ENCODE data around the gene PPP1R3F. TPM values are rescaled to one million over a fixed set of nuclear protein-coding genes. Genes with fewer than 3 reads are reported as not detected.

Gene PPP1R3F, protein sequence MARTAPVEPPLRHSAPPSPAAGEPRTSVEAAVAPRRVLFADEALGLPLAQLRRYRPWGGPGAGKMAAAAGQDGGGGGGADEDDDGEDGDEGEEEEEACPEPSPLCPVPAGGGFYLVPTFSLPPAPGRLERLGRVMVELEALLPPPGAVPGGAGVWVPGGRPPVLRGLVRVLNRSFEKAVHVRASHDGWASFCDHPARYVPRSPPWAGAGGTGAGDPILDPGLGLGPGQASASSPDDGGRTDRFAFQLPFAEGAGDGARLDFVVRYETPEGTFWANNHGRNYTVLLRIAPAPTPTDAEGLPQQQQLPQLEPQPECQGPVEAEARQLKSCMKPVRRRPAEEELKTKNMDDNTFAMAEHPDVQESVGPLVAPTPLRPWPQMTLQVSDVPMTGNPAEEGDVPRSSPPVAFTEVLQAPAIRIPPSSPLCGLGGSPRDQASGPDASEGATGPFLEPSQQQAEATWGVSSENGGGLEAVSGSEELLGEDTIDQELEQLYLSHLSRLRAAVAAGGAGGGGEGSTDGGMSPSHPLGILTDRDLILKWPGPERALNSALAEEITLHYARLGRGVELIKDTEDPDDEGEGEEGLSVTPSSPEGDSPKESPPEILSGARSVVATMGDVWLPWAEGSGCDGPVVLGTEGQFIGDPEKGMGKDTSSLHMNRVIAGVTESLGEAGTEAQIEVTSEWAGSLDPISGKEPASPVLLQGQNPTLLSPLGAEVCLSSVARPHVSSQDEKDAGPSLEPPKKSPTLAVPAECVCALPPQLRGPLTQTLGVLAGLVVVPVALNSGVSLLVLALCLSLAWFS
- total RNA-seq (10 to 100 TPM in 1 of 5 donors, 1 to 10 TPM in 4; 1.4 to 20.4 (median 5.7) TPM), polyA plus RNA-seq (1 to 10 TPM; 2.1 to 6.4 (median 4.0) TPM)
- long read RNA-seq, donor 1: 0 reads
- long read RNA-seq, donor 2: 0 reads
- long read RNA-seq, donor 3: 0 reads
- long read RNA-seq, donor 4: 0 reads
- long read RNA-seq, donor 5: 0 reads
- long read RNA-seq, donor 6: 0 reads
- long read RNA-seq, donor 7, partial matches to known transcripts: 0 of 1 reads
- long read RNA-seq, donor 7, other reads (novel, unspliced or antisense): 0 of 1 reads
- long read RNA-seq, donor 8: 0 reads
- long read RNA-seq, donor 9: 0 reads
- long read RNA-seq, donor 10: 0 reads

DNA sequence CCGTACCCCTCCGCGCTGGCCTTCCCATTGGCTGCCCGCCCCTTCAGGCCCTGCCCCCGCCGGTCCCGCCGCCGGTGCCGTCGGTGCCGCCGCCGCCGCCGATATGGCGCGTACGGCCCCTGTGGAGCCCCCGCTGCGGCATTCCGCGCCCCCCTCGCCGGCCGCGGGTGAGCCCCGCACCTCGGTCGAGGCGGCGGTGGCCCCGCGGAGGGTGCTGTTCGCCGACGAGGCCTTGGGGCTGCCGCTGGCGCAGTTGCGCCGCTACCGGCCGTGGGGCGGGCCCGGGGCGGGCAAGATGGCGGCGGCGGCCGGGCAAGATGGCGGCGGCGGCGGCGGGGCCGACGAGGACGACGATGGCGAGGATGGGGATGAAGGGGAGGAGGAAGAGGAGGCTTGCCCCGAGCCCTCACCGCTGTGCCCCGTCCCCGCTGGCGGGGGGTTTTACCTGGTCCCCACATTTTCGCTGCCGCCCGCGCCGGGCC is at the start of gene PPP1R3F:
PPP1R3F (plus strand) TSS at position 27 of the 482 bp plus-strand sequence; CDS start at position 104, 77 bp downstream.
- peak within 1 kb of the TSS; percentile 64 to 71 (median 66) for H3K4me3 ChIP-seq
- DNase-seq: no peak
- peaks cover 5 to 39% (median 32%) of the 10 kb centered on the region in 4 donors for H3K4me1 ChIP-seq
- WGBS, 5 donors: 0 to 73% (median 18%) methylated on average over 38 to 62 of the region's 70 CpGs; no CpG with 5 or more reads in 1 of the 5 donors
- intact Hi-C loops (cut with DNase I; ENCODE audit: low total_unique reads): no loop called here
- peak within 1 kb of the TSS; percentile 90 to 98 (median 92) for H3K27ac ChIP-seq
- no peaks in the 10 kb centered on the region for H3K36me3 ChIP-seq
- H3K9me3 ChIP-seq: no peaks in the 10 kb centered on the region
- TF ChIP-seq EP300 (IDR thresholded peaks at IDR 0.05): no peak
- peak; percentile 27 to 86 (median 72) for TF ChIP-seq POLR2AphosphoS5 (IDR thresholded peaks at IDR 0.05)
- no peaks in the 10 kb centered on the region for H3K27me3 ChIP-seq

DNA sequence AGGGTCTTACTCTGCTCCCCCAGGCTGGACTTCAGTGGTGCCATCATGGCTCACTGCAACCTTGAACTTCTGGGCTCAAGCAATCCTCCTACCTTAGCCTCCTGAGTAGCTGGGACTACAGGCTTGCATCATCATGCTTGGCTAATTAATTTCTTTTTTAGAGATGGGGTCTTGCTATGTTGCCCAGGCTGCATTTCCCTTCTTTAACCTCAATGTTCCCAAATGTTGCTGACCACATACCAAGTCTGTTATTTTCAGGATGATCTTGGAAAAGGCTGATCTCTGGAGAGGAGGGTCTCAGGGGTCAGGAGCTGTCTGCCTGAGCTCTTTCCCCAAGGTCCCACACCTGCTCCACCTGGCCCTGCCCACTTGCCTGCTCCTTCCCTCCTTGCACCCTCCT is 49.5 kb upstream of the PPP1R3F start:
- no peaks in the 10 kb centered on the region for H3K36me3 ChIP-seq
- H3K4me1 ChIP-seq: no peaks in the 10 kb centered on the region
- no peak overlapping the region for H3K4me3 ChIP-seq
- H3K27me3 ChIP-seq: no peaks in the 10 kb centered on the region
- TF ChIP-seq, protein P1, sequence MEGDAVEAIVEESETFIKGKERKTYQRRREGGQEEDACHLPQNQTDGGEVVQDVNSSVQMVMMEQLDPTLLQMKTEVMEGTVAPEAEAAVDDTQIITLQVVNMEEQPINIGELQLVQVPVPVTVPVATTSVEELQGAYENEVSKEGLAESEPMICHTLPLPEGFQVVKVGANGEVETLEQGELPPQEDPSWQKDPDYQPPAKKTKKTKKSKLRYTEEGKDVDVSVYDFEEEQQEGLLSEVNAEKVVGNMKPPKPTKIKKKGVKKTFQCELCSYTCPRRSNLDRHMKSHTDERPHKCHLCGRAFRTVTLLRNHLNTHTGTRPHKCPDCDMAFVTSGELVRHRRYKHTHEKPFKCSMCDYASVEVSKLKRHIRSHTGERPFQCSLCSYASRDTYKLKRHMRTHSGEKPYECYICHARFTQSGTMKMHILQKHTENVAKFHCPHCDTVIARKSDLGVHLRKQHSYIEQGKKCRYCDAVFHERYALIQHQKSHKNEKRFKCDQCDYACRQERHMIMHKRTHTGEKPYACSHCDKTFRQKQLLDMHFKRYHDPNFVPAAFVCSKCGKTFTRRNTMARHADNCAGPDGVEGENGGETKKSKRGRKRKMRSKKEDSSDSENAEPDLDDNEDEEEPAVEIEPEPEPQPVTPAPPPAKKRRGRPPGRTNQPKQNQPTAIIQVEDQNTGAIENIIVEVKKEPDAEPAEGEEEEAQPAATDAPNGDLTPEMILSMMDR (IDR thresholded peaks at IDR 0.05): no peak
- TF ChIP-seq POLR2AphosphoS5 (IDR thresholded peaks at IDR 0.05): no peak
- no peak for TF ChIP-seq EP300 (IDR thresholded peaks at IDR 0.05)
- no peak for TF ChIP-seq POLR2A (IDR thresholded peaks at IDR 0.05)
- no peak overlapping the region for H3K27ac ChIP-seq
- intact Hi-C loops (cut with DNase I; ENCODE audit: low total_unique reads): no loop called here
- H3K9me3 ChIP-seq: no peaks in the 10 kb centered on the region
- DNase-seq: no peak

DNA sequence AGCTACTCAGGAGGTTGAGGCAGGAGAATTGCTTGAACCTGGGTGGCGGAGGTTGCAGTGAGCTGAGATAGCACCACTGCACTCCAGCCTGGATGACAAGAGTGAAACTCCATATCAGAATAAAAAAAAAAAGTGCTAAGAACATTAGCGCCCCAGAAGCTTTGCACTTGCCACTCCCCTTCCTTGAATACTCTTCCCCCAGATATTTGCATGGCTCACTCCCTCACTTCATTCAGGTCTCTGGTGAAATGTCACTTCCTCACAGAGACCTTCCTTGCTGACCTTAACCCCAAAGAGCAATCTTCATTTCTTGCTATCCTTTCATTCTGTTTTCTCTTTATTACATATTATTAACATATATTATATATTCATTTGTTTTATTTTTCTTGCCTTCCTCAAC is 47.7 kb upstream of the PPP1R3F start:
- no peak for DNase-seq
- no peaks in the 10 kb centered on the region for H3K9me3 ChIP-seq
- 46 to 71% (median 61%) methylated on average over 2 of the region's 2 CpGs for WGBS, 5 donors
- intact Hi-C loops (cut with DNase I; ENCODE audit: low total_unique reads): no loop called here
- H3K27ac ChIP-seq: no peak overlapping the region
- H3K36me3 ChIP-seq: no peaks in the 10 kb centered on the region
- no peak overlapping the region for H3K4me3 ChIP-seq
- H3K4me1 ChIP-seq: no peaks in the 10 kb centered on the region
- TF ChIP-seq POLR2AphosphoS5 (IDR thresholded peaks at IDR 0.05): no peak
- H3K27me3 ChIP-seq: peaks cover 0 to 15% (median 0%) of the 10 kb centered on the region in 3 donors

DNA sequence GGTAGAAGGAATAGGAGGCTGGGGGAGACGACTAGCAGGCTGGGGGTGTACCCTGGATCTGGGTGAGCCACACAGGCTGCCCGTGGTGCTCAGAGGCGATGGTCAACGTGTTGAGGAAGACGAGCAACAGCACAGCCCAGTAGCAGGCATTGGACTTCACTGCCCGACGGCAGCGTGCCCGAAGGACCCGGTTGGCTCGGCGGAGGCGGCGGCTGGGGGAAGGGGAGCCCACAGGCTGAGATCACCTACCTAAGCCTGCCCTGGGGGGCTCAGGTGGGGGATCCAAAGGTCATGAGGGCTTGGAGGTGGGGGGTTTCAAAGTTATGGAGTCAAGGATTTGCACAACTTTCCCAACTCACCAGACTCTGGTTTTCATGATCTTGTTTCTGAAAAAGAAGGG is 43.7 kb upstream of the PPP1R3F start:
- TF ChIP-seq POLR2A (IDR thresholded peaks at IDR 0.05): no peak
- TF ChIP-seq EP300 (IDR thresholded peaks at IDR 0.05): no peak
- TF ChIP-seq, protein P1 (IDR thresholded peaks at IDR 0.05): no peak
- no peak for TF ChIP-seq POLR2AphosphoS5 (IDR thresholded peaks at IDR 0.05)
- intact Hi-C loops (cut with DNase I; ENCODE audit: low total_unique reads): no loop called here
- 58 to 78% (median 64%) methylated on average over 1 to 14 of the region's 14 CpGs for WGBS, 5 donors
- Histone ChIP-seq H3K27me3 (peaks cover 0 to 15% (median 0%) of the 10 kb centered on the region in 3 donors), H3K4me3 (no peak overlapping the region), H3K27ac (no peak overlapping the region), H3K36me3 (no peaks in the 10 kb centered on the region), H3K4me1 (peaks cover 0 to 10% (median 4%) of the 10 kb centered on the region in 4 donors), H3K9me3 (no peaks in the 10 kb centered on the region)
- no peak for DNase-seq

DNA sequence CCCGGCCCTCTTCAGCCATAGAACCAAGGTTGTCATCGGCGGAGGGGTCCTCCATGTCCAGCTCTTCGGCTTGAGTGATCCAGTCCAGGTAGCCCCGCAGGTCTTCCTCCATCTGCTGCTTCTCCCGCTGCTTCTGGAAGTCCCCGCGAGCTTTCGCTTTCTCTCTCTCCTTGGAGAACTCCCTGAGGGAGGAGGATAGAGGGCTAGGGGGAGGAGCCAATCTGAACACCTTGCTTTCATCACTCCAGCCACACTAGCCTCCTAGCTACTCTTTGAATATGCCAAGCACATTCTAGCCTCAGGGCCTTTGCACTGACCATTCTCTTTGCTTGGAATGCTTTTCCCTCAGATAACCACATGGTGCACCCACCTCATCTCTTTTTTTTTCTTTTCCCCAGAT is 42.6 kb upstream of the PPP1R3F start:
- H3K27me3 ChIP-seq: peaks cover 0 to 15% (median 0%) of the 10 kb centered on the region in 3 donors
- no peak for DNase-seq
- no peak overlapping the region for H3K27ac ChIP-seq
- TF ChIP-seq POLR2AphosphoS5 (IDR thresholded peaks at IDR 0.05): no peak
- TF ChIP-seq POLR2A (IDR thresholded peaks at IDR 0.05): no peak
- no peak for TF ChIP-seq EP300 (IDR thresholded peaks at IDR 0.05)
- TF ChIP-seq, protein P1 (IDR thresholded peaks at IDR 0.05): no peak
- intact Hi-C loops (cut with DNase I; ENCODE audit: low total_unique reads): no loop called here
- WGBS, 5 donors: 84 to 92% (median 90%) methylated on average over 7 to 9 of the region's 9 CpGs; no CpG with 5 or more reads in 1 of the 5 donors
- H3K4me3 ChIP-seq: no peak overlapping the region
- H3K36me3 ChIP-seq: no peaks in the 10 kb centered on the region
- H3K4me1 ChIP-seq: peaks cover 0 to 17% (median 4%) of the 10 kb centered on the region in 4 donors
- no peaks in the 10 kb centered on the region for H3K9me3 ChIP-seq

All from stomach (tissue), 19 donors.